ACHN (cell line): ENCODE measurements around the gene CACNA1H.
A peak's percentile ranks its signal among the peaks of the same experiment; 100 is the strongest.

ENCODE experiments used
- DNase-seq: peaks from one replicate; pipeline ENCODE4 v3.0.0-alpha.2; 2015
- in situ Hi-C: cut with HindIII; loops from 2 replicates; pipeline ENCODE4 v1.10.0; 2017; ENCODE audit warnings: low sequenced_read_pairs, low pct_ligation_motif_present, low pct_unique_long_range_greater_than_20kb

CACNA1H gene

DNA sequence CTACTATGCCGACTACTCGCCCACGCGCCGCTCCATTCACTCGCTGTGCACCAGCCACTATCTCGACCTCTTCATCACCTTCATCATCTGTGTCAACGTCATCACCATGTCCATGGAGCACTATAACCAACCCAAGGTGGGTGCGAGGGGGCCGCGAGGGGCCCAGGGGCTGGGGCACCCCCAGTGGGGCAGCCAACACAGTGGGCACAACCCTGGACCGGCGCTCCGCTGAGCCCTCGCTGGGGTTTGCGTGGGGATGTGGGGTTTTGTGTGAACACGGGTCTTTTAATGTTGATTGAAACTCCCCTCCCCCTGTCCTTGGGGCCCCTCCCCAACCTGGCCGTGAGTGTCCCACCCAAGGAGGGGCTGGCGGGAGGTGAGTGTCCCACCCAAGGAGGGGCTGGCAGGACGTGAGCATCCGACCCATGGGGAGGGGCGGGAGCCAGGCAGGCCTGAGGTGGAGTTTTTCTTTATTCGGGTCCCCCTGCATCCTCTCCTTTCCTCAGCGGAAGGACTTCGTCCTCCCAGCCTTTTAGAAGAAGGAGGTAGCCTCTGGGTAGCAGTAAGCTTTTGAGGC is 61.0 kb downstream of the CACNA1H start:
- in situ Hi-C loops, result no loop called here
- no peak for DNase-seq

DNA sequence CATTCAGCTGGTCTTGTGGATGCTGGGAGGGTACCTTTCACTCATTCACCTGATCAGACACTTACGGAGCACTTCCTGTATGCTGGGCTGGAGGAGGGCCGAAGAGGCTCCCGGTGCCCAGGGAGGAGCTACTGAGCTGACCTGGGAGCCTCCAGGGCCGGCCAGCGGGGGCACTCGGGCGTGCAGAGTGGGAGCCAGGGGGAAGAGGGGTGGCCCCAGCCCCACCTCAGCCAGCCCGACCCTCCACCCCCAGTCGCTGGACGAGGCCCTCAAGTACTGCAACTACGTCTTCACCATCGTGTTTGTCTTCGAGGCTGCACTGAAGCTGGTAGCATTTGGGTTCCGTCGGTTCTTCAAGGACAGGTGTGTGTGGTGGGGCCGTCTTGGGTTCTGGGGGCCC is 61.8 kb downstream of the CACNA1H start:
- DNase-seq, result no peak
- in situ Hi-C loops, result no loop called here

- no peak for DNase-seq
- in situ Hi-C loops, result no loop called here
Observed at GRCh38 chr16:1215574-1216295, 62.8 kb downstream of the CACNA1H start.

- DNase-seq, result no peak
- in situ Hi-C loops, result no loop called here
Observed at GRCh38 chr16:1216296-1216619, 63.4 kb downstream of the CACNA1H start.

GRCh38 chr16:1216681-1217400 is 63.9 kb downstream of the CACNA1H start:
- no peak for DNase-seq
- in situ Hi-C loops, result no loop called here

DNA sequence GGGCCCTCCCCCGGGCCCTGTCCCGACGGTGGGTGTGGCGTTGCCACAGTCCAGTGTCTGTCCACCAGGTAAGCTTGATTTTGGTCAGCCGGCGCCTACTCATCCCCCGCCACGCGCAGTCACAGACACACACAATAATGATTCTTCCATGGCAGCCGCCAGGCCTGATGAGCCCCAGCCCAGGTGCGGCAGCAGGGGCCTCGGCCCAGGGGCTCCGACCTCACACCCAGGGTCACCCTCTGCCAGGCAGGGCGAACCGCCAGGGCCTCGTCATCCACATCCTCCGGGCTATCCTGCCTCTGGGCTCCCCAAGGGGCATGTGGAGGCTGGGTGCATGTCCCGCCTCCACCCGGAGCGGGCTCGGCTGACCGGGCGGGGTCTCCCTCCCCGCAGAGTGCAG is 64.6 kb downstream of the CACNA1H start:
- in situ Hi-C loops, result no loop called here

DNA sequence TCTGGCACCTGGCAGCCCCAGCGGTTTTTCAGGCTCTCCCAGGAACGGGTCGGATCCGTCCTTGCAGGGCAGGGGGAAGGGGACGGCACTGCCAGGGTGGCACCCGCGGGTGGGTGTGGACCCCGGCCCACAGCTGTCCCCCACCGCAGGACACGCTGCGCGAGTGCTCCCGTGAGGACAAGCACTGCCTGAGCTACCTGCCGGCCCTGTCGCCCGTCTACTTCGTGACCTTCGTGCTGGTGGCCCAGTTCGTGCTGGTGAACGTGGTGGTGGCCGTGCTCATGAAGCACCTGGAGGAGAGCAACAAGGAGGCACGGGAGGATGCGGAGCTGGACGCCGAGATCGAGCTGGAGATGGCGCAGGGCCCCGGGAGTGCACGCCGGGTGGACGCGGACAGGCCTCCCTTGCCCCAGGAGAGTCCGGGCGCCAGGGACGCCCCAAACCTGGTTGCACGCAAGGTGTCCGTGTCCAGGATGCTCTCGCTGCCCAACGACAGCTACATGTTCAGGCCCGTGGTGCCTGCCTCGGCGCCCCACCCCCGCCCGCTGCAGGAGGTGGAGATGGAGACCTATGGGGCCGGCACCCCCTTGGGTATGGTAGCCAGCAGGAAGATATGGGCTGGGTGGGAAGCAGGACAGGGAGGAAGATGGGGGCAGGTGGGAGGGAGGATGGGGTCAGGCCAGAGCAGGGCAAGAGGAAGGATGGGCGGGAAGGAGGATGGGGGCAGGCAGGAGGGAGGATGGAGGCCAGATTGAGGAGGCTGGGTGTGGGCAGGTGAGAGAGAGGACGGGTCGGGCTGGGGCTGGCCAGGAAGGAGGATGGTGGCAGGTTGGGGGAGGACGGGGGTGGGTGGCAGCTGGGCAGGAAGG is 65.4 kb downstream of the CACNA1H start:
- in situ Hi-C loops, result no loop called here
- no peak for DNase-seq

More for the DNA sequence above, 64.6 kb downstream of the CACNA1H start:
- DNase-seq, result no peak

- no peak for DNase-seq
- in situ Hi-C loops, result no loop called here
Observed at GRCh38 chr16:1218930-1219611, 66.2 kb downstream of the CACNA1H start.

- no peak for DNase-seq
- in situ Hi-C loops, result no loop called here
Observed at GRCh38 chr16:1220098-1220728, 67.3 kb downstream of the CACNA1H start.

DNA sequence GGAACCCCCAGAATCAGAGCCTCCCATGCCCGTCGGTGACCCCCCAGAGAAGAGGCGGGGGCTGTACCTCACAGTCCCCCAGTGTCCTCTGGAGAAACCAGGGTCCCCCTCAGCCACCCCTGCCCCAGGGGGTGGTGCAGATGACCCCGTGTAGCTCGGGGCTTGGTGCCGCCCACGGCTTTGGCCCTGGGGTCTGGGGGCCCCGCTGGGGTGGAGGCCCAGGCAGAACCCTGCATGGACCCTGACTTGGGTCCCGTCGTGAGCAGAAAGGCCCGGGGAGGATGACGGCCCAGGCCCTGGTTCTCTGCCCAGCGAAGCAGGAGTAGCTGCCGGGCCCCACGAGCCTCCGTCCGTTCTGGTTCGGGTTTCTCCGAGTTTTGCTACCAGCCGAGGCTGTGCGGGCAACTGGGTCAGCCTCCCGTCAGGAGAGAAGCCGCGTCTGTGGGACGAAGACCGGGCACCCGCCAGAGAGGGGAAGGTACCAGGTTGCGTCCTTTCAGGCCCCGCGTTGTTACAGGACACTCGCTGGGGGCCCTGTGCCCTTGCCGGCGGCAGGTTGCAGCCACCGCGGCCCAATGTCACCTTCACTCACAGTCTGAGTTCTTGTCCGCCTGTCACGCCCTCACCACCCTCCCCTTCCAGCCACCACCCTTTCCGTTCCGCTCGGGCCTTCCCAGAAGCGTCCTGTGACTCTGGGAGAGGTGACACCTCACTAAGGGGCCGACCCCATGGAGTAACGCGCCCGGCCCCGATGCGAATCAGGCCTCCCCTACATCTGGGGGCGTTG is 68.1 kb downstream of the CACNA1H start:
- in situ Hi-C loops, result no loop called here
- DNase-seq, result no peak

GRCh38 chr16:1221628-1222552 is 69.0 kb downstream of the CACNA1H start:
- in situ Hi-C loops, result no loop called here
- peak; percentile 18 for DNase-seq

GRCh38 chr16:1222553-1223354 is 69.8 kb downstream of the CACNA1H start:
- in situ Hi-C loops, result no loop called here

DNA sequence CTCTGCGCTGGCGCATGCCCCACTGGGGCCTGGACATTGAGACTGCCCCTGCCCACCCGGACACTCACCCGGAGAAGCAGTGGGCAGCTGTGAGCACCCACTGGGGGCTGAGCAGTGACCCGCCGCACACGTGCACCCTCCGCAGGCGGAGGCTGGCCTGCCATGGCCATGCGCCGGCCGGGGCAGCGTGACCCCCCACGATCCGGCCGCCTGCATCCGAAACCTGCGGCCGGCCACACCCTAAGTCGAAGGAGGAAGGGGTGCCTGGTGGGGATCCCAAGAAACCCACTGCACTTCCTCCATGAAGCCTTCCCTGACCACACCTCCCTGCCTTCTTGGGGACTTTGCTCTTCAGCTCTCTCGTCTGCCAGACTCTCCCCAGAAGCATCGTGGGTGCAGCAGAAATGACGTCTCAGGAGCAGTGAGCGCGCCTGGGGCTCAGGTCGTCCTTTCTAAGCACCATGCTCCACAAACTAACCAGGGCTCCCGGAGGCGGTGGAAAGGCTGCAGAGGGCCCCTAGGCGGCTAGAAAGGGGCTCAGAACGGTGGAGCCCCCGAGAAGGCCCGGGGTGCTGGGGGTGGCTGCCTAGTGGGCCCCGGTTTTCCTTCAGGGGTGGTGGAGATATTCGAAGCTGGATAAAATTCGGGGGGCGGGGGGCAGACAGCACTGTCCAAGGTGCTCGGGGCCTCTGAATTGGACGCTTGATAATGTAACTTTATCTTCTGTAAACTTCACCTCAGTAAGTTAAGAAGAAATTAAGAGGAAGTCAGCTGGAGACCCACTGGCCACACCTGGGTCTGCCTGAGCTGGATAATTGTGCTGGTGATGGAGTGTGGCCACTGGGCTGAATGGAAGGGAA is 70.7 kb downstream of the CACNA1H start:
- in situ Hi-C loops, result no loop called here

More at GRCh38 chr16:1222553-1223354, 69.8 kb downstream of the CACNA1H start:
- DNase-seq, result no peak

DNA sequence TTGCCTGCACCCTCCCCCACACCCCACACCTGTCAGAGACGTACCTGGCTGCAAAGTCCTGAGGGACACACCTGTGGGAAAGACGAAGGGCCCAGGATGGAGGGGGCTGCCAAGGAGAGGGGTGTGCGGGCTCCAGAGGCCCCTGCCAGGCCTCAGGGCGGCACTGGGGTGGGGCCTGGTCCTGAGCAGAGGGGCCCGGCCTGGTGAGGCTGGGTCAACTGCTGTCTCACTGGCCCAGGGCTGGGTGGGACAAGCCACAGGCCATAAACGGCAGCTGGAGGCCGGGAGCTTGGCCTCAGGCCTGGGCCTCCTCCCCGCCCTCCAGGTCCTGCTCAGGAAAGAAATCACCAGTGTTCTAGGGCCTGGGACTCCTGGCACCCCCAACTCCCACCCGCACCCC is 71.7 kb downstream of the CACNA1H start:
- DNase-seq, result no peak
- in situ Hi-C loops, result no loop called here

More for the DNA sequence above, 70.7 kb downstream of the CACNA1H start:
- no peak for DNase-seq

DNA sequence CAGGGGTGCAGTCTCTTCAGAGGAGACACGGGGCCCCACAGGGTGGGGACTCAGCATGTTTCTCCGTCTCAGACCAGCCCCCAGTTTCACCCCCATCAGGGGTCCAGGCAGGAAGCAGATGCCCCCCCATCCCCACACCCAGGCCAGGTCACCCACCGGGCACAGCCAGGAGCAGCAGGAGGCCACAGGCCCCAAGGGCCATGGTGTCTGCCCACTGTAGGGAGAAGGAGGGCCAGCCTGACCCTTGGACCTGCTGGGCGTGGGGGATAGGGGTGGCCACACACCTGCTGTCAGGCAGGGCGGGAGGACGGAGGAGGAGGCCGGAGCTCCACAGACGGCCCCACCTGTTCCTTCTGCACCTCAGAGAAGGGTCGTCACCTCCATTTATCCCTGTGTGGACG is 72.1 kb downstream of the CACNA1H start, which contains the start of gene TPSG1:
TSS of gene TPSG1 (minus strand) at position 218 of the 401 bp plus-strand sequence. CDS start at position 202, 16 bp downstream.
- DNase-seq, result no peak
- in situ Hi-C loops, result no loop called here
